MM.1S (cell line): ENCODE data around the gene FBXL7.

ENCODE experiments used
- DNase-seq: peaks from one replicate; pipeline ENCODE4 v3.0.0-alpha.2; 2015
- H2AFZ ChIP-seq: fragments of 300-600 bp; sonication (generic); 2 replicates; pipeline ENCODE4 v1.6.0; 2016; ENCODE audit warnings: antibody characterized with exemption, low read length
- H3F3A ChIP-seq: fragments of 300-600 bp; sonication (generic); 2 replicates; pipeline ENCODE4 v1.6.1; 2016; ENCODE audit warnings: mild to moderate bottlenecking, antibody characterized with exemption, low read length, moderate library complexity, mixed read lengths; ENCODE audit not compliant: insufficient read depth
- H3K27ac ChIP-seq: fragments of 300-600 bp; sonication (generic); 2 replicates; pipeline ENCODE4 v1.5.1; 2016; ENCODE audit warnings: mild to moderate bottlenecking, low read length
- H3K27me3 ChIP-seq: fragments of 300-600 bp; sonication (generic); replicated peaks from 2 replicates; pipeline ENCODE4 v1.6.0; 2016; ENCODE audit warnings: low read length; ENCODE audit not compliant: insufficient read depth
- H3K36me3 ChIP-seq: fragments of 300-600 bp; sonication (generic); replicated peaks from 2 replicates; pipeline ENCODE4 v1.6.1; 2016; ENCODE audit warnings: mild to moderate bottlenecking, low read length, mixed read lengths; ENCODE audit not compliant: insufficient read depth
- H3K4me1 ChIP-seq: fragments of 300-600 bp; sonication (generic); 2 replicates; pipeline ENCODE4 v1.6.1; 2016; ENCODE audit warnings: low read length, mixed read lengths
- H3K4me2 ChIP-seq: fragments of 300-600 bp; sonication (generic); 2 replicates; pipeline ENCODE4 v1.6.0; 2016; ENCODE audit warnings: low read depth, low read length
- H3K4me3 ChIP-seq: fragments of 300-600 bp; sonication (generic); 2 replicates; pipeline ENCODE4 v1.5.1; 2016; ENCODE audit warnings: low read length, mixed read lengths
- H3K79me2 ChIP-seq: fragments of 300-600 bp; sonication (generic); 2 replicates; pipeline ENCODE4 v1.6.1; 2016; ENCODE audit warnings: mixed run types, low read length, mixed read lengths
- H3K9ac ChIP-seq: fragments of 300-600 bp; sonication (generic); 2 replicates; pipeline ENCODE4 v1.6.1; 2016; ENCODE audit warnings: low read length, mixed read lengths
- H3K9me2 ChIP-seq: fragments of 300-600 bp; sonication (generic); replicated peaks from 2 replicates; pipeline ENCODE4 v1.6.1; 2016; ENCODE audit warnings: mild to moderate bottlenecking, low read length, mixed read lengths; ENCODE audit not compliant: insufficient read depth
- H3K9me3 ChIP-seq: fragments of 300-600 bp; sonication (generic); replicated peaks from 2 replicates; pipeline ENCODE4 v1.6.1; 2016; ENCODE audit warnings: mild to moderate bottlenecking, low read length, mixed read lengths; ENCODE audit not compliant: insufficient read depth
- H4K20me1 ChIP-seq: fragments of 300-600 bp; sonication (generic); 2 replicates; pipeline ENCODE4 v1.6.1; 2016; ENCODE audit warnings: mild to moderate bottlenecking, low read length, moderate library complexity, mixed read lengths; ENCODE audit not compliant: insufficient read depth
- CTCF ChIP-seq: fragments of 300-600 bp; sonication (generic); IDR thresholded peaks from 2 replicates; pipeline ENCODE4 v1.5.1; 2016; ENCODE audit warnings: antibody characterized with exemption, low read length, mixed read lengths
- EZH2 ChIP-seq: fragments of 300-600 bp; sonication (generic); optimal IDR thresholded peaks from 2 replicates; pipeline ENCODE3; 2017; ENCODE audit warnings: low read depth, mild to moderate bottlenecking, antibody characterized with exemption, low read length, mixed read lengths
- EZH2phosphoT487 ChIP-seq: fragments of 300-600 bp; sonication (generic); IDR thresholded peaks from 2 replicates; pipeline ENCODE4 v1.6.1; 2018; ENCODE audit warnings: antibody characterized with exemption, low read length

The FBXL7 gene

GRCh38 chr5:15717001-15717400 lies 217.0 kb downstream of the FBXL7 start:
- DNase-seq, result no peak
- no peaks in the 10 kb centered on the region for H3K9me3 ChIP-seq

GRCh38 chr5:15718421-15719179 lies 218.6 kb downstream of the FBXL7 start:
- no peaks in the 10 kb centered on the region for H3K9me2 ChIP-seq
- H4K20me1 ChIP-seq, result no peaks in the 10 kb centered on the region
- H3K4me2 ChIP-seq, result no peak overlapping the region
- no peaks in the 10 kb centered on the region for H3F3A ChIP-seq
- H3K9ac ChIP-seq, result no peak overlapping the region
- H3K27me3 ChIP-seq, result no peaks in the 10 kb centered on the region
- peaks cover 30% of the 10 kb centered on the region for H3K79me2 ChIP-seq
- no peak for TF ChIP-seq EZH2phosphoT487
- TF ChIP-seq EZH2, result no peak
- TF ChIP-seq CTCF, result no peak
- H3K4me1 ChIP-seq, result no peaks in the 10 kb centered on the region
- H3K27ac ChIP-seq, result no peak overlapping the region
- H3K4me3 ChIP-seq, result no peak overlapping the region
- H3K9me3 ChIP-seq, result no peaks in the 10 kb centered on the region
- no peak for DNase-seq
- H2AFZ ChIP-seq, result no peak overlapping the region
- H3K36me3 ChIP-seq, result no peaks in the 10 kb centered on the region

More at GRCh38 chr5:15717001-15717400, 217.0 kb downstream of the FBXL7 start:
- Histone ChIP-seq H3K4me3 (no peak overlapping the region), H3K4me2 (no peak overlapping the region), H3K9me2 (no peaks in the 10 kb centered on the region), H3K9ac (no peak overlapping the region), H4K20me1 (no peaks in the 10 kb centered on the region), H2AFZ (no peak overlapping the region), H3K36me3 (no peaks in the 10 kb centered on the region), H3K79me2 (peaks cover 33% of the 10 kb centered on the region), H3K4me1 (no peaks in the 10 kb centered on the region), H3K27ac (no peak overlapping the region), H3K27me3 (no peaks in the 10 kb centered on the region), H3F3A (no peaks in the 10 kb centered on the region)
- TF ChIP-seq EZH2 (no peak), EZH2phosphoT487 (no peak), CTCF (no peak)

GRCh38 chr5:15719784-15720183 lies 219.8 kb downstream of the FBXL7 start:
- Histone ChIP-seq H3F3A (no peaks in the 10 kb centered on the region), H2AFZ (no peak overlapping the region), H3K36me3 (no peaks in the 10 kb centered on the region), H3K9ac (no peak overlapping the region), H3K27me3 (no peaks in the 10 kb centered on the region), H3K4me2 (no peak overlapping the region), H3K4me3 (no peak overlapping the region), H3K4me1 (no peaks in the 10 kb centered on the region), H3K9me3 (no peaks in the 10 kb centered on the region), H3K9me2 (no peaks in the 10 kb centered on the region), H3K79me2 (peaks cover 28% of the 10 kb centered on the region), H4K20me1 (no peaks in the 10 kb centered on the region), H3K27ac (no peak overlapping the region)
- no peak for DNase-seq
- TF ChIP-seq EZH2phosphoT487 (no peak), CTCF (no peak), EZH2 (no peak)
